IPS-18c (cell line): Measurements from ENCODE around the gene LZIC.
A peak's percentile ranks its signal among the peaks of the same experiment; 100 is the strongest.
"Not testable (repeated sequence)": the region's sequence is repeated elsewhere in the genome, so short reads cannot be mapped to it uniquely, and the experiment has no call there.

Source experiments
- H3K4me3 ChIP-seq: 2 replicates; pipeline ENCODE4 v1.7.0; 2013; ENCODE audit warnings: low read depth, mild to moderate bottlenecking, low read length, moderate library complexity; ENCODE audit not compliant: insufficient read depth
- H3K9me3 ChIP-seq: one replicate; pipeline ENCODE4 v1.6.1; 2013; ENCODE audit warnings: mild to moderate bottlenecking, low read length, moderate library complexity; ENCODE audit not compliant: control insufficient read depth, insufficient read depth

The LZIC gene

GRCh38 chr1:9942939-9943788 lies at the start of gene LZIC, which contains the start of gene NMNAT1:
TSS of gene LZIC (minus strand) at chr1:9943391. CDS start at chr1:9936619, 6,772 bp downstream.
TSS of gene NMNAT1 (plus strand) at chr1:9943475. CDS start at chr1:9972074, 28,599 bp downstream.
- no peaks in the 10 kb centered on the region for H3K9me3 ChIP-seq
- H3K4me3 ChIP-seq, result peak within 1 kb of the TSS; percentile 73

GRCh38 chr1:9992910-9993309 lies 49.7 kb upstream of the LZIC start:
- no peak overlapping the region for H3K4me3 ChIP-seq

GRCh38 chr1:9990944-9991343 lies 47.8 kb upstream of the LZIC start:
- Histone ChIP-seq H3K9me3 (no peaks in the 10 kb centered on the region), H3K4me3 (no peak overlapping the region)

More at GRCh38 chr1:9992910-9993309, 49.7 kb upstream of the LZIC start:
- H3K9me3 ChIP-seq, result no peaks in the 10 kb centered on the region

GRCh38 chr1:9989773-9990172 lies 46.6 kb upstream of the LZIC start:
- no peak overlapping the region for H3K4me3 ChIP-seq
- no peaks in the 10 kb centered on the region for H3K9me3 ChIP-seq

- H3K9me3 ChIP-seq, result no peaks in the 10 kb centered on the region
- H3K4me3 ChIP-seq, result no peak overlapping the region
These were observed 41.8 kb upstream of the LZIC start for GRCh38 chr1:9985001-9985400.

- Histone ChIP-seq H3K9me3 (no peaks in the 10 kb centered on the region), H3K4me3 (no peak overlapping the region)
These were observed 41.1 kb upstream of the LZIC start for GRCh38 chr1:9984253-9984652.

- Histone ChIP-seq H3K9me3 (no peaks in the 10 kb centered on the region), H3K4me3 (no peak overlapping the region)
These were observed 17.7 kb upstream of the LZIC start for GRCh38 chr1:9960706-9961562.

- H3K4me3 ChIP-seq, result no peak overlapping the region
- H3K9me3 ChIP-seq, result no peaks in the 10 kb centered on the region
These were observed 16.8 kb upstream of the LZIC start for GRCh38 chr1:9960011-9960410.

GRCh38 chr1:9957726-9958125 lies 14.5 kb upstream of the LZIC start:
- no peak overlapping the region for H3K4me3 ChIP-seq
- no peaks in the 10 kb centered on the region for H3K9me3 ChIP-seq

- Histone ChIP-seq H3K9me3 (no peaks in the 10 kb centered on the region), H3K4me3 (no peak overlapping the region)
These were observed 3.1 kb upstream of the LZIC start for GRCh38 chr1:9946315-9946714.

GRCh38 chr1:9942399-9942938 lies 722 bp downstream of the LZIC start:
- Histone ChIP-seq H3K4me3 (peak overlapping the region; percentile 73), H3K9me3 (no peaks in the 10 kb centered on the region)

GRCh38 chr1:9929431-9930385 lies 13.5 kb downstream of the LZIC start:
- no peak overlapping the region for H3K4me3 ChIP-seq

GRCh38 chr1:9927259-9927658 lies 15.9 kb downstream of the LZIC start:
- Histone ChIP-seq H3K9me3 (no peaks in the 10 kb centered on the region), H3K4me3 (no peak overlapping the region)

More at GRCh38 chr1:9929431-9930385, 13.5 kb downstream of the LZIC start:
- H3K9me3 ChIP-seq, result no peaks in the 10 kb centered on the region

- no peak overlapping the region for H3K4me3 ChIP-seq
- no peaks in the 10 kb centered on the region for H3K9me3 ChIP-seq
These were observed 20.8 kb downstream of the LZIC start for GRCh38 chr1:9922342-9922741.

- no peaks in the 10 kb centered on the region for H3K9me3 ChIP-seq
- no peak overlapping the region for H3K4me3 ChIP-seq
These were observed 22.6 kb downstream of the LZIC start for GRCh38 chr1:9920606-9921005.

- Histone ChIP-seq H3K9me3 (no peaks in the 10 kb centered on the region), H3K4me3 (no peak overlapping the region)
These were observed 25.3 kb downstream of the LZIC start for GRCh38 chr1:9917901-9918300.

- not testable (repeated sequence) for H3K9me3 ChIP-seq, H3K4me3 ChIP-seq
These were observed 25.7 kb downstream of the LZIC start for GRCh38 chr1:9917495-9917894.
